HEK293T (cell line): ENCODE results near the gene AIFM1.

Source experiments
- BHLHE40 ChIP-seq: fragments of 450-650 bp; IDR thresholded peaks from 2 replicates; pipeline ENCODE4 v1.6.1; 2016; ENCODE audit warnings: mild to moderate bottlenecking, moderate library complexity, borderline replicate concordance
- ELF4 ChIP-seq: fragments of 450-650 bp; IDR thresholded peaks from 2 replicates; pipeline ENCODE4 v1.6.1; 2017; ENCODE audit warnings: antibody characterized with exemption
- TARDBP ChIP-seq: fragments of 450-650 bp; IDR thresholded peaks from 2 replicates; pipeline ENCODE4 v1.6.1; 2016

GRCh38 chrX:130158311-130158710 is 7.3 kb downstream of the AIFM1 start:
- TF ChIP-seq BHLHE40, result no peak
- TF ChIP-seq ELF4, result no peak
- no peak for TF ChIP-seq TARDBP
